Left ventricle myocardium superior (tissue), 1 donor: ENCODE measurements around the gene PRELID2. TPM values are rescaled to one million over a fixed set of nuclear protein-coding genes. Genes with fewer than 3 reads are reported as not detected.
"Not testable (repeated sequence)": the region's sequence is repeated elsewhere in the genome, so short reads cannot be mapped to it uniquely, and the experiment has no call there.

Experiments
- ATAC-seq: fragments of 200-7000 bp; cut with Tn5 transposase; one replicate; pipeline ENCODE4 v1.9.1; 2020; ENCODE audit warnings: mild to moderate bottlenecking, moderate library complexity
- DNase-seq: peaks from one replicate; pipeline ENCODE4 v3.0.0-alpha.2; 2020
- intact Hi-C: fragments of 100-400 bp; cut with micrococcal nuclease; formaldehyde crosslinking; loops from one replicate; pipeline ENCODE4 v1.11.0; 2022
- total RNA-seq: library from RNA; stranded (reverse); fragmentation: NEBNext Ultra II Directional; extraction: Animal tissue kit (Norgen Biotek cat#: 25700); gene quantifications from one replicate; pipeline ENCODE4 v1.2.1, GENCODE V29; 2021
- donor health status: DM: no; HTN: yes; CAD: no; lungs with severe emphysema.

The PRELID2 gene
- total RNA-seq, 1 donor from 2014 or later: 18.9 TPM

- intact Hi-C loops: no loop called here
- no peak for ATAC-seq
- no peak for DNase-seq
These were observed 66.3 kb downstream of the PRELID2 start for GRCh38 chr5:145768863-145769262.

- ATAC-seq (no peak), DNase-seq (no peak)
- intact Hi-C loops: no loop called here
These were observed 70.8 kb downstream of the PRELID2 start for GRCh38 chr5:145764325-145764724.

- DNase-seq (no peak), ATAC-seq (no peak)
- intact Hi-C loops: no loop called here
These were observed 72.3 kb downstream of the PRELID2 start for GRCh38 chr5:145762833-145763232.

GRCh38 chr5:145761254-145761653 is 73.9 kb downstream of the PRELID2 start:
- ATAC-seq (no peak), DNase-seq (no peak)
- intact Hi-C loops: no loop called here

- intact Hi-C loops: no loop called here
- ATAC-seq (no peak), DNase-seq (no peak)
These were observed 74.5 kb downstream of the PRELID2 start for GRCh38 chr5:145760660-145761059.

GRCh38 chr5:145752947-145753346 is 82.2 kb downstream of the PRELID2 start:
- no peak for DNase-seq
- no peak for ATAC-seq
- intact Hi-C loops: no loop called here

GRCh38 chr5:145752534-145752933 is 82.6 kb downstream of the PRELID2 start:
- DNase-seq (no peak), ATAC-seq (no peak)

GRCh38 chr5:145750199-145750598 is 84.9 kb downstream of the PRELID2 start:
- ATAC-seq: peak; percentile 83
- intact Hi-C loops: no loop called here
- DNase-seq: no peak

More at GRCh38 chr5:145752534-145752933, 82.6 kb downstream of the PRELID2 start:
- intact Hi-C loops: no loop called here

GRCh38 chr5:145743396-145744061 is 91.6 kb downstream of the PRELID2 start:
- no peak for ATAC-seq

GRCh38 chr5:145739843-145740242 is 95.3 kb downstream of the PRELID2 start:
- no peak for ATAC-seq
- intact Hi-C loops: no loop called here
- no peak for DNase-seq

More at GRCh38 chr5:145743396-145744061, 91.6 kb downstream of the PRELID2 start:
- intact Hi-C loops: no loop called here
- no peak for DNase-seq

GRCh38 chr5:145738227-145738626 is 96.9 kb downstream of the PRELID2 start:
- ATAC-seq: no peak
- intact Hi-C loops: no loop called here
- no peak for DNase-seq

- no peak for ATAC-seq
- intact Hi-C loops: no loop called here
These were observed 97.6 kb downstream of the PRELID2 start for GRCh38 chr5:145737578-145737977.

GRCh38 chr5:145729956-145730355 is 105.2 kb downstream of the PRELID2 start:
- ATAC-seq, DNase-seq, intact Hi-C loops: not testable (repeated sequence)

More at GRCh38 chr5:145737578-145737977, 97.6 kb downstream of the PRELID2 start:
- DNase-seq: no peak

GRCh38 chr5:145723516-145723915 is 111.6 kb downstream of the PRELID2 start:
- intact Hi-C loops: no loop called here
- no peak for ATAC-seq
- no peak for DNase-seq

- DNase-seq: no peak
- ATAC-seq: no peak
- intact Hi-C loops: no loop called here
These were observed 116.2 kb downstream of the PRELID2 start for GRCh38 chr5:145718956-145719355.

GRCh38 chr5:145715412-145715811 is 119.7 kb downstream of the PRELID2 start:
- intact Hi-C loops: no loop called here
- ATAC-seq: no peak

GRCh38 chr5:145712245-145712644 is 122.9 kb downstream of the PRELID2 start:
- DNase-seq (no peak), ATAC-seq (no peak)
- intact Hi-C loops: no loop called here

More at GRCh38 chr5:145715412-145715811, 119.7 kb downstream of the PRELID2 start:
- DNase-seq: no peak

GRCh38 chr5:145711417-145711816 is 123.7 kb downstream of the PRELID2 start:
- intact Hi-C loops: no loop called here
- DNase-seq (no peak), ATAC-seq (no peak)
